GM21723 (cell line): ENCODE data around the gene SEZ6L2.
"Not testable (repeated sequence)": the region's sequence is repeated elsewhere in the genome, so short reads cannot be mapped to it uniquely, and the experiment has no call there.

Source experiments
- ATAC-seq: cut with Tn5 transposase; IDR thresholded peaks from one replicate; pipeline ENCODE4 v1.9.1; 2021; ENCODE audit warnings: mild to moderate bottlenecking, moderate library complexity; ENCODE audit not compliant: unreplicated experiment

SEZ6L2 gene

GRCh38 chr16:29910819-29911675 lies 11.7 kb upstream of the SEZ6L2 start:
- ATAC-seq, result no peak

- ATAC-seq, result not testable (repeated sequence)
Observed at GRCh38 chr16:29909851-29910250, 10.5 kb upstream of the SEZ6L2 start.

- no peak for ATAC-seq
Observed at GRCh38 chr16:29909391-29909790, 10.0 kb upstream of the SEZ6L2 start.

GRCh38 chr16:29908719-29909220 lies 9.4 kb upstream of the SEZ6L2 start:
- no peak for ATAC-seq

GRCh38 chr16:29907973-29908372 lies 8.6 kb upstream of the SEZ6L2 start:
- ATAC-seq, result no peak

GRCh38 chr16:29906520-29907244 lies 7.3 kb upstream of the SEZ6L2 start:
- no peak for ATAC-seq

- no peak for ATAC-seq
Observed at GRCh38 chr16:29905668-29906067, 6.3 kb upstream of the SEZ6L2 start.

- no peak for ATAC-seq
Observed at GRCh38 chr16:29904947-29905346, 5.6 kb upstream of the SEZ6L2 start.

GRCh38 chr16:29903590-29903989 lies 4.2 kb upstream of the SEZ6L2 start:
- no peak for ATAC-seq

GRCh38 chr16:29901607-29901945 lies 2.2 kb upstream of the SEZ6L2 start:
- ATAC-seq, result no peak

GRCh38 chr16:29900888-29901606 lies 1.7 kb upstream of the SEZ6L2 start:
- no peak for ATAC-seq

- peak; percentile 74 for ATAC-seq
Observed at GRCh38 chr16:29900102-29900887, 945 bp upstream of the SEZ6L2 start, which contains the start of gene ASPHD1. TSS of gene ASPHD1 (plus strand) at chr16:29900488. CDS start at chr16:29900972, 484 bp downstream.

GRCh38 chr16:29898804-29899515 lies 390 bp downstream of the SEZ6L2 start:
- no peak for ATAC-seq

- ATAC-seq, result no peak
Observed at GRCh38 chr16:29898135-29898803, 1.1 kb downstream of the SEZ6L2 start.

- no peak for ATAC-seq
Observed at GRCh38 chr16:29897333-29897732, 2.0 kb downstream of the SEZ6L2 start.

GRCh38 chr16:29896841-29897240 lies 2.5 kb downstream of the SEZ6L2 start:
- no peak for ATAC-seq

- no peak for ATAC-seq
Observed at GRCh38 chr16:29894352-29894751, 5.0 kb downstream of the SEZ6L2 start.

- ATAC-seq, result no peak
Observed at GRCh38 chr16:29893553-29893952, 5.8 kb downstream of the SEZ6L2 start.

- no peak for ATAC-seq
Observed at GRCh38 chr16:29892458-29892813, 6.9 kb downstream of the SEZ6L2 start.
